Sigmoid colon (tissue), 4 donors: ENCODE results near the gene MBP.

Experiments used
- CTCF ChIP-seq, 4 experiments: fragments of 450-650 bp in 3 of 4; fragments of 200-600 bp in 1 of 4; IDR thresholded peaks; one replicate each; pipeline ENCODE4 v1.5.1; 2016 to 2019; ENCODE audit warnings: antibody characterized with exemption in 4 of 4, mild to moderate bottlenecking in 3 of 4, moderate library complexity in 2 of 4
- POLR2A ChIP-seq, 2 donors: fragments of 450-650 bp; IDR thresholded peaks; one replicate each; pipeline ENCODE4 v1.6.1; 2016; ENCODE audit warnings: antibody characterized with exemption in 2 of 2, mild to moderate bottlenecking in 2 of 2, moderate library complexity in 2 of 2
- POLR2AphosphoS5 ChIP-seq, 4 donors: sonication (generic); formaldehyde crosslinking; IDR thresholded peaks; one replicate each; pipeline ENCODE4 v1.6.1; 2017; ENCODE audit warnings: antibody characterized with exemption in 4 of 4

- no peak for TF ChIP-seq POLR2A (IDR thresholded peaks at IDR 0.05)
- TF ChIP-seq CTCF (IDR thresholded peaks at IDR 0.05), result no peak
- TF ChIP-seq POLR2AphosphoS5 (IDR thresholded peaks at IDR 0.05), result peak; percentile 29 to 91 (median 82)
Observed at GRCh38 chr18:77084688-77085035, 47.9 kb downstream of the MBP start.
